BLaER1 treated with 17β-estradiol and CSF1 and Interleukin-3, amounts not matched to agents 10 nM and 100 nM (cell line): ENCODE measurements around the gene ATF4.

Source experiments
- H3K27ac ChIP-seq, 11 experiments: shearing (Covaris generic); formaldehyde crosslinking; 2 replicates each; pipeline ENCODE4 v1.8.1; 2022
- H3K27me3 ChIP-seq, 11 experiments: shearing (Covaris generic); formaldehyde crosslinking; 2 replicates each; pipeline ENCODE4 v1.8.1; 2022
- H3K36me3 ChIP-seq, 11 experiments: shearing (Covaris generic); formaldehyde crosslinking; 2 replicates each; pipeline ENCODE4 v1.8.1; 2022
- H3K4me1 ChIP-seq, 10 experiments: shearing (Covaris generic); formaldehyde crosslinking; 2 replicates each; pipeline ENCODE4 v1.8.1; 2022
- H3K4me2 ChIP-seq, 11 experiments: shearing (Covaris generic); formaldehyde crosslinking; 2 replicates each; pipeline ENCODE4 v1.8.1; 2022
- H3K4me3 ChIP-seq, 10 experiments: shearing (Covaris generic); formaldehyde crosslinking; 2 replicates each; pipeline ENCODE4 v1.8.1; 2022
- H3K9ac ChIP-seq, 11 experiments: shearing (Covaris generic); formaldehyde crosslinking; 2 replicates each; pipeline ENCODE4 v1.8.1; 2022
- H3K9me3 ChIP-seq, 11 experiments: shearing (Covaris generic); formaldehyde crosslinking; replicated peaks in 1 of 11; 2 replicates each; pipeline ENCODE4 v1.8.1; 2022
- H4K20me1 ChIP-seq, 11 experiments: shearing (Covaris generic); formaldehyde crosslinking; 2 replicates each; pipeline ENCODE4 v1.8.1; 2022
- Cebpa-rat ChIP-seq, 11 experiments: shearing (Covaris generic); IDR thresholded peaks; 2 replicates each; pipeline ENCODE4 v1.8.1; 2022

The ATF4 gene

GRCh38 chr22:39567135-39567946 is 47.0 kb downstream of the ATF4 start:
- Histone ChIP-seq H4K20me1 (0 out of 22 replicates have a peak, but pooled peaks cover 0 to 5% (median 0%) of the 10 kb centered on the region in 11 experiments), H3K4me1 (peaks cover 11 to 55% (median 35%) of the 10 kb centered on the region in 10 experiments), H3K9ac (peak overlapping the region in 9 of 11 experiments; percentile 3 to 56 (median 23); a peak in 10 of 22 replicates), H3K27me3 (no peaks in the 10 kb centered on the region), H3K9me3 (peaks cover 0 to 14% (median 4%) of the 10 kb centered on the region in 11 experiments; a peak in 6 of 22 replicates), H3K36me3 (no peaks in the 10 kb centered on the region), H3K4me3 (peak overlapping the region in 4 of 10 experiments; percentile 24 to 56 (median 42); a peak in 6 of 20 replicates), H3K27ac (peak overlapping the region in 9 of 11 experiments; percentile 9 to 52 (median 44); a peak in 15 of 22 replicates), H3K4me2 (peak overlapping the region; percentile 64 to 93 (median 81))
- TF ChIP-seq Cebpa-rat (IDR thresholded peaks at IDR 0.05): no peak

- Histone ChIP-seq H4K20me1 (no peaks in the 10 kb centered on the region), H3K27me3 (no peaks in the 10 kb centered on the region), H3K9me3 (peaks cover 0 to 14% (median 4%) of the 10 kb centered on the region in 11 experiments; a peak in 6 of 22 replicates), H3K36me3 (no peaks in the 10 kb centered on the region), H3K4me3 (0 out of 20 replicates have a peak overlapping the region, but pooled peaks of 1 of the 10 experiments have one; percentile 24), H3K4me2 (peak overlapping the region; percentile 64 to 93 (median 81)), H3K4me1 (peaks cover 11 to 48% (median 35%) of the 10 kb centered on the region in 10 experiments), H3K9ac (peak overlapping the region in 4 of 11 experiments; percentile 3 to 41 (median 16); a peak in 4 of 22 replicates), H3K27ac (peak overlapping the region in 3 of 11 experiments; percentile 2 to 46 (median 4); a peak in 3 of 22 replicates)
- TF ChIP-seq Cebpa-rat (IDR thresholded peaks at IDR 0.05): no peak
Measured at GRCh38 chr22:39568278-39568981, 48.1 kb downstream of the ATF4 start.

GRCh38 chr22:39569066-39569465 is 48.7 kb downstream of the ATF4 start:
- Histone ChIP-seq H3K4me2 (peak overlapping the region in 10 of 11 experiments; percentile 64 to 93 (median 80); a peak in 18 of 22 replicates), H3K9me3 (peaks cover 0 to 14% (median 4%) of the 10 kb centered on the region in 11 experiments; a peak in 6 of 22 replicates), H3K27ac (peak overlapping the region in 1 of 11 experiments; percentile 46; a peak in 1 of 22 replicates), H3K4me1 (peaks cover 11 to 45% (median 34%) of the 10 kb centered on the region in 10 experiments), H3K4me3 (no peak overlapping the region), H4K20me1 (no peaks in the 10 kb centered on the region), H3K36me3 (no peaks in the 10 kb centered on the region), H3K9ac (0 out of 22 replicates have a peak overlapping the region, but pooled peaks of 1 of the 11 experiments have one; percentile 10), H3K27me3 (no peaks in the 10 kb centered on the region)
- TF ChIP-seq Cebpa-rat (IDR thresholded peaks at IDR 0.05): no peak

GRCh38 chr22:39570226-39570625 is 49.9 kb downstream of the ATF4 start:
- no peak overlapping the region for H3K9ac ChIP-seq
- peak overlapping the region in 3 of 11 experiments; percentile 7 to 42 (median 20); a peak in 1 of 22 replicates for H3K4me2 ChIP-seq
- H3K4me3 ChIP-seq: no peak overlapping the region
- H3K27me3 ChIP-seq: no peaks in the 10 kb centered on the region
- H3K36me3 ChIP-seq: no peaks in the 10 kb centered on the region
- peaks cover 21 to 51% (median 41%) of the 10 kb centered on the region in 10 experiments for H3K4me1 ChIP-seq
- no peaks in the 10 kb centered on the region for H4K20me1 ChIP-seq
- peaks cover 0 to 14% (median 4%) of the 10 kb centered on the region in 11 experiments; a peak in 6 of 22 replicates for H3K9me3 ChIP-seq
- H3K27ac ChIP-seq: no peak overlapping the region
- TF ChIP-seq Cebpa-rat (IDR thresholded peaks at IDR 0.05): 0 out of 22 replicates have a peak, but pooled peaks of 1 of the 11 experiments have one; percentile 31

GRCh38 chr22:39570665-39571064 is 50.3 kb downstream of the ATF4 start, which contains the start of gene CACNA1I:
Gene CACNA1I, plus strand, starts transcription at chr22:39570753. Its CDS starts 0 bp downstream, at chr22:39570753.
- H3K4me1 ChIP-seq: peaks cover 21 to 55% (median 43%) of the 10 kb centered on the region in 10 experiments
- peak within 1 kb of the TSS in 6 of 11 experiments; percentile 10 to 71 (median 37); a peak in 4 of 22 replicates for H3K4me2 ChIP-seq
- H3K9me3 ChIP-seq: peaks cover 0 to 11% (median 4%) of the 10 kb centered on the region in 11 experiments; a peak in 6 of 22 replicates
- no peaks in the 10 kb centered on the region for H3K36me3 ChIP-seq
- H3K27ac ChIP-seq: peak within 1 kb of the TSS in 1 of 11 experiments; percentile 12; a peak in 2 of 22 replicates
- TF ChIP-seq Cebpa-rat (IDR thresholded peaks at IDR 0.05): no peak
- no peaks in the 10 kb centered on the region for H4K20me1 ChIP-seq
- H3K4me3 ChIP-seq: no peak within 1 kb of the TSS
- no peak within 1 kb of the TSS for H3K9ac ChIP-seq
- H3K27me3 ChIP-seq: no peaks in the 10 kb centered on the region

GRCh38 chr22:39571538-39571937 is 51.2 kb downstream of the ATF4 start:
- peaks cover 23 to 61% (median 50%) of the 10 kb centered on the region in 10 experiments for H3K4me1 ChIP-seq
- TF ChIP-seq Cebpa-rat (IDR thresholded peaks at IDR 0.05): no peak
- H3K9me3 ChIP-seq: peaks cover 0 to 7% (median 4%) of the 10 kb centered on the region in 11 experiments; a peak in 5 of 22 replicates
- no peaks in the 10 kb centered on the region for H3K36me3 ChIP-seq
- peak overlapping the region in 1 of 11 experiments; percentile 12; a peak in 2 of 22 replicates for H3K27ac ChIP-seq
- H3K4me2 ChIP-seq: no peak overlapping the region
- H4K20me1 ChIP-seq: peaks cover 0 to 4% (median 0%) of the 10 kb centered on the region in 11 experiments; a peak in 1 of 22 replicates
- no peaks in the 10 kb centered on the region for H3K27me3 ChIP-seq
- no peak overlapping the region for H3K9ac ChIP-seq
- H3K4me3 ChIP-seq: no peak overlapping the region
